Stimulated activated CD4-positive, alpha-beta T cell treated with anti-CD3 and anti-CD28 coated beads, Interleukin-15, amount 100 ng/mL, for 1 hour (primary cell): ENCODE measurements around the gene GET4.

ENCODE experiments used
- DNase-seq, 2 donors: peaks; one replicate each; pipeline ENCODE4 v3.0.0-alpha.2; 2020; ENCODE audit warnings: low read depth in 1 of 2, low spot score in 1 of 2

GET4 gene

DNA sequence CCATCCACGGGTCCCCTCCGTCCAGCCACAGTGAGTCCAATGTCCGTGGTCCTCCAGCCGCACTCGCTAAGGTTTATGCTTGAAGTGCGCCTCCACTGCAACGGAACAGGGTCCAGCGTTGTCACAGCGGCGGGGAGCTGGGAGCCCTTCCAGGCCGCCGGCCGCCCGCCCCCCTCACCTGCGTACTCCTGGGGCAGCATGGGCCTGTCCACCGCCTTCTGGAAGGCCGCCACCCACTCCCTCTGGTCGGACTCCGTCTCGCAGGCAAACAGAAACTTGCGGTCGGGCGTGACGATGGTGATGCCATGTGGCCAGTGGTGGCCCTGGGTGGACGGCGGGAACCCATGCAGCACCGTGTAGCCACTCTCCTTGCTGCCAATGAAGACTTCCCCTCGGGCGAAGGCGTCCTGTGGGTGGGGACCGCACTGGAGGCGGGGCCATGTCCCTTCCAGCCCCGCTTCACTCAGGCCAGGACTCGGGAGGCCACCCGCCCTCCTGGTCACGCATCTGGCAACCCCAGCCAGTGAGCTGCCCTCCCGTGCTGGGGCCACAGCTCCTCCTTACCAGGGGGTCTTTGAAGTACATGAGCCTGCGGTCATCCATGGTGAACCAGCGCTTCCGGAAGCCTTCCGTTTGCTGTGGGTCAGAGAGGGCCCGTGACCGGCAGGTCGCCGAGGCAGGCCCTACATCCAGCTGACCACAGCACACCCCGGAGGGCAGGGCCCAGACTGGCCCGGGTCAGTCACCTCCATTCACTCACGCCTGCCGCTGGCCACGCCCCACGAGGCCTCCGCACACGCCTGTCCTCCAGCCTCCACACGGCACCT, 22.7 kb downstream of the GET4 start:
- DNase-seq = no peak

DNA sequence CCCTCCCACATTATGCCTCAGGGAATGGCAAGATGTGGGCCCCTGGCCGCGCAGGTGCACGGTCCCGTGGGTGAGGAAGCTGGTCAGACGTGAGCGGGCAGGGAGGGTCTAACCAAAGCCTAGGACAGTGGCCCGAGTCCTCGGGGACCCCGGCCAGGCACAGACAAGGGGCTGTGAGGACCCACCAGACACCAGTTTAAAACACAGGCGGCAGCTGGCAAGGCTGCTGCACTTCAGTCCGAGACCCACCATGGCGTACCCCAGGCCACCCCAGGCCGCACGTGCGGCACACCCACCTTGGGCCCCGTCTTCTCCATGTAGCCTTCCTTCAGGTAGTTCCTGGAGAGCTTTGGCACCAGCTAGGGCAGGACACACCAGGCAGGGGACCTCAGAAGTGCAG, 23.5 kb downstream of the GET4 start:
- DNase-seq = no peak

- DNase-seq = no peak
Observed at GRCh38 chr7:900331-901040, 24.1 kb downstream of the GET4 start.

DNA sequence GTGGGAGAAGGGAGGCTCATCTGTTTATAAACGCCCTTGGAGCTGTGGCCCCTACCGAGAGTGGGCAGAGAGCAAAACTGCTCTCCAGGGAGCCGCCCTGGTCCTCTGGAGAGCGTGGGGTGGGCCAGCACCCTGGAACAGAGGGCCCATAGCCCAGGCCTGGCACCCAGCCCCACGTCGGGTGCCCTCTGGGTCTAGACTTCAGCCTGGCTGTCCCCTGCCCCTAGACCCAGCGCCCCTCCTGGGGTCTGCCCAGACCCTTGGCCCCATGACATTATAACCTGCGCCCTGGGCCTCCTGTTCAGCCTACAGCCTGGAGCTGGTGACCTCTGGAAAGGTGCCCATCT, 24.7 kb downstream of the GET4 start:
- DNase-seq = no peak

GRCh38 chr7:901388-902154, 25.2 kb downstream of the GET4 start:
- no peak for DNase-seq

DNA sequence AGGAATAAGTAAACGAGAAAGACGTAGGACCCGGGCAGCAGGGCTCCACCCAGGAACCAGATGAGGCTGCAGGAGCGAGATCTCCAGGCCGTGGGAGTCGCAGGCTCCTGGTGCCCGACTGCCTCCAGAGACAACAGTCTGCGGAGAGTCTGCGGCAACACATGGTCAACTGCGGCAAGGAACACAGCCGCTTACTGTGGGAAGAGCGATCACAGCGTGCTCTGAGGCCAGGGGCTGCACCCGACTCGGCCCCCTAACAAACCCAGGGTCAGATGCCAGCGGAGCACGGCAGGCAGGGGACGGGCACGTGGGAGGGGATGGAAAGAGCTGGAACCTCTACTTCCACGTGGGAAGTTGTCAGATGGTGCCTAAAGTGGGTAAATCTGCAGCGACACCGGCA, 26.6 kb downstream of the GET4 start:
- DNase-seq = no peak

DNA sequence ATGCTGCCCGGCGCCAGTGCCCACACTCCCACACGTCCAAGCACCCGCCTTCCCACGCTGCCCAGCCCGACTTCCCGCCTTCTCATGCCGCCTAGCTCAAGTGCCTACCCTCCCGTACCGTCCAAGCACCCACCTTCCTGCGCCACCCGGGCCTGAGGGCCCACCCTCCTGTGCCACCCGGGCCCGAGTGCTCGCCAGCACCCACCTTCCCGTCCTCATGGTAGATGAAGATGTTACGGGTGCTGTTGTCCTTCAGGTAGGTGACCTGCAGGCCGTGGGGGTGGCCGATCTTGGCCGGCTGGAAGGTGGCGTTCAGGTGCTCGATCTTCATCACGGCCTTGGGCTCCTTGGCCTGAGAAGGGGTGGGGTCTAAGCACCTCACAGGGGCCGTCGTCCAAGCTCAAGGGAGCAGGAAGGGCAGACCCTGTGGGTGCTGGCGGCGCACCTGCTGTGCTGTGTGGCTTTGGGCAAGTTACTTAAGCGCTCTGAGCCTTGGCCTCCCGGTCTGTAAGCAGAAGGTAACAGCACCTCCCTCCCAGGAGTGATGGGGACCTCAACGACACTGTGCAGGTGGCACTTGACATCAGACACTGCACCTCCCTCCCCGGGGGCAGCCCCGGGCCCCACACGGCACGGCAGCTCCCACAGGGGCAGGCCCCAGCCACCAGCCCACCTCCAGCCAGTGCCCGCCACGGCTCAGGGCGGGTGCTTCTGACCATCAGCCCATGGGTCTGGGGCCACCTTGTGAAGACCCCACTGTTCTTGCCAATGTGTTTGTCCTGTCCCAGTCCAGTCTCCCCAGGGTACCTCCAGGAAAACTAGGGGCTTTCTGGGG, 27.8 kb downstream of the GET4 start:
- DNase-seq = no peak

GRCh38 chr7:904847-905246, 28.5 kb downstream of the GET4 start:
- DNase-seq = no peak

- no peak for DNase-seq
Observed at GRCh38 chr7:906776-907157, 30.4 kb downstream of the GET4 start.

GRCh38 chr7:907158-907980, 31.0 kb downstream of the GET4 start:
- no peak for DNase-seq

DNA sequence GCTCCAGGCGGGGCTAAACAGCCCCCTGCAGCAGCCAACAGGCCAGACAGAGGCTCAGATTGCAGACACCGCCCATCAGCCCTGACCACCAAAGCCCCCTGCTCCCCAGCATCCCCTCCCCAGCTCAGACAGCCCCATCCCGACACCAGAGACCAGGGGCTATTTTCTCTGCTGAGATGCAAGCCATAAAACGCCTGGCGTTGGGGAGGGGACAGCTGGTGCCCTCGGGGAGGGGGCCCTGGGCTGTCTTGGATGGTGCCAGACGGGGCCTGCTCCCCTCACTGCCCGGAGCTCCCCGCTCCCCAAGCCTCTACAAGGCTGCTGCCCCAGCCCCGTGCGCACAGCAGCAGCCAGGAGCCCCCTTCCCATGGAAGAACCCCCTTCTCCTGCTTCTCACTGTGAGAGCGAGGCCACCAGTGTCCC, 31.8 kb downstream of the GET4 start:
- no peak for DNase-seq

GRCh38 chr7:908591-909357, 32.4 kb downstream of the GET4 start:
- peak; percentile 42 to 57 for DNase-seq

- no peak for DNase-seq
Observed at GRCh38 chr7:909358-910329, 33.3 kb downstream of the GET4 start.

DNA sequence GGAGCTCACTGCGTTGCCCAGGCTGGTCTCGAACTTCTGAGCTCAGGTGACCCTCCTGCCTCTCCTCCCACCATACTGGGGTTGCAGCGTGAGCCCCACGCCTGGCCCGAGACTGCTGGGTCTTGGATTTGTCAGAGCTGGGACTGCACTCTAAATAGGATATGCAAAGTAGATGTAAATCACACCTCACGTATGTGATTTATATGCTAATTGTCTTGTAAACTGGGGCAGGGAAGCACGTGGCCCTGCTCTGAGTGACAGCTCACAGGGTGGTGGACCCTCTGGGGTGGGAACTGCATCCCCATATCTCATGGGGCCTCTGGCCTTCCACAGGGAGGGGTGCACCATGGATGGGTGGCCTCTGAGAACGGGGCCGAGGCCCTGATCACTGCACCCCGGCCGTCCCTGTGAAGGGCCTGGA, 34.1 kb downstream of the GET4 start:
- DNase-seq = no peak

- no peak for DNase-seq
Observed at GRCh38 chr7:910931-911431, 34.6 kb downstream of the GET4 start.

GRCh38 chr7:911791-912480, 35.6 kb downstream of the GET4 start:
- no peak for DNase-seq

- DNase-seq = no peak
Observed at GRCh38 chr7:913736-914520, 37.6 kb downstream of the GET4 start.
